ENCODE data around the gene ATG12. TPM values are rescaled to one million over a fixed set of nuclear protein-coding genes. Genes with fewer than 3 reads are reported as not detected.

The ATG12 gene
- total and polyA plus RNA-seq, 9 donors = 29.4 to 49.4 (median 33.8) TPM

- TF ChIP-seq, protein P1, sequence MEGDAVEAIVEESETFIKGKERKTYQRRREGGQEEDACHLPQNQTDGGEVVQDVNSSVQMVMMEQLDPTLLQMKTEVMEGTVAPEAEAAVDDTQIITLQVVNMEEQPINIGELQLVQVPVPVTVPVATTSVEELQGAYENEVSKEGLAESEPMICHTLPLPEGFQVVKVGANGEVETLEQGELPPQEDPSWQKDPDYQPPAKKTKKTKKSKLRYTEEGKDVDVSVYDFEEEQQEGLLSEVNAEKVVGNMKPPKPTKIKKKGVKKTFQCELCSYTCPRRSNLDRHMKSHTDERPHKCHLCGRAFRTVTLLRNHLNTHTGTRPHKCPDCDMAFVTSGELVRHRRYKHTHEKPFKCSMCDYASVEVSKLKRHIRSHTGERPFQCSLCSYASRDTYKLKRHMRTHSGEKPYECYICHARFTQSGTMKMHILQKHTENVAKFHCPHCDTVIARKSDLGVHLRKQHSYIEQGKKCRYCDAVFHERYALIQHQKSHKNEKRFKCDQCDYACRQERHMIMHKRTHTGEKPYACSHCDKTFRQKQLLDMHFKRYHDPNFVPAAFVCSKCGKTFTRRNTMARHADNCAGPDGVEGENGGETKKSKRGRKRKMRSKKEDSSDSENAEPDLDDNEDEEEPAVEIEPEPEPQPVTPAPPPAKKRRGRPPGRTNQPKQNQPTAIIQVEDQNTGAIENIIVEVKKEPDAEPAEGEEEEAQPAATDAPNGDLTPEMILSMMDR (IDR thresholded peaks at IDR 0.05) = peak in 1 of 3 donors; percentile 8
- TF ChIP-seq EP300 (IDR thresholded peaks at IDR 0.05) = no peak
- TF ChIP-seq POLR2A (IDR thresholded peaks at IDR 0.05) = no peak
- 1 to 3% (median 2%) methylated on average over 40 to 48 of the region's 48 CpGs for WGBS, 3 donors
- H3K4me1 ChIP-seq (ENCODE audit: insufficient read depth) = peaks cover 4% of the 10 kb centered on the region
- H3K27ac ChIP-seq = peak overlapping the region in 1 of 2 donors; percentile 84
- intact Hi-C loops (cut with DNase I) = no loop called here
- H3K27me3 ChIP-seq = no peaks in the 10 kb centered on the region
- H3K9me3 ChIP-seq = no peaks in the 10 kb centered on the region
- H3K4me3 ChIP-seq = peak overlapping the region; percentile 59
- H3K36me3 ChIP-seq = no peaks in the 10 kb centered on the region
- DNase-seq = peak in 3 of 5 donors; percentile 8 to 54 (median 35)
Measured at GRCh38 chr5:115815693-115816225, 25.6 kb downstream of the ATG12 start.

DNA sequence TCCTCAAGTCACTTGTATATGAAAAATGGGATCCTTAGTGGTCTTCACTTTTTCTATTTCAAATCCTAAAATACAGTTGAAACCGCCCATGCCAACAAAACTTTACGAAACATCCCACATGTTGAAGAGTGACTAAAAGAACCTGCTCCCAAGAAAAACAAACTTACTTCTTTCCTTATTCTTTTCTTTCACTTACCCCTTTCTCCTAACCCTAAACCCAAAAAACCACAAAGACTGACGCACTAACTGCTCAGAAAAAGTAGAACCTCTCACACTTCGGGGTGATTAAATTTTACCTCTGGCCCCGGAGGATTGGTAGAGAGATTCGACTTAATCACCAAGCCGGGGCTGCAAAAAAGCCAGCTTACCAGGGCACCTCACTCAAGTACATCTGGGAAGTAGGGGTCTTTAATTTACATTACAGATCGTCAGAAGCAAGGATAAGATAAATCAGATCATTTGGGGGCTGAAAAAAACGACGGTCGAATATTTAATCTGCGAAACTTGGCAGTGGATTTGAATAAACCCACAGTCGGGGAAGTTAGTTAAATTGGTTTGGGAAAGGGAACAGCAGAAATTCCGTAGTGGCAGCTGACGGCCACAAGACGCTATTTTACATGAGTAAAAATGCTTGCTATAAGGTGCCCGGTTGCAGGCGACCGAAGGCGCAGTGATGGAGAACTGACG lies 26.2 kb downstream of the ATG12 start:
- Histone ChIP-seq H3K9me3 (no peaks in the 10 kb centered on the region), H3K4me1 (ENCODE audit: insufficient read depth) (peaks cover 4% of the 10 kb centered on the region), H3K27me3 (no peaks in the 10 kb centered on the region), H3K36me3 (no peaks in the 10 kb centered on the region), H3K27ac (no peak overlapping the region), H3K4me3 (peak overlapping the region; percentile 59)
- intact Hi-C loops (cut with DNase I) = no loop called here
- TF ChIP-seq, protein P1 (IDR thresholded peaks at IDR 0.05) = no peak
- TF ChIP-seq POLR2A (IDR thresholded peaks at IDR 0.05) (no peak), EP300 (IDR thresholded peaks at IDR 0.05) (no peak)
- WGBS, 3 donors = 45 to 52% (median 46%) methylated on average over 21 of the region's 21 CpGs
- no peak for DNase-seq

GRCh38 chr5:115813719-115814118 lies 27.6 kb downstream of the ATG12 start:
- WGBS, 3 donors = 94 to 95% (median 95%) methylated on average over 5 of the region's 5 CpGs

GRCh38 chr5:115812372-115812771 lies 29.0 kb downstream of the ATG12 start:
- no peak for DNase-seq
- no peak for TF ChIP-seq POLR2A (IDR thresholded peaks at IDR 0.05)
- TF ChIP-seq EP300 (IDR thresholded peaks at IDR 0.05) = no peak
- TF ChIP-seq, protein P1 (IDR thresholded peaks at IDR 0.05) = no peak
- H3K36me3 ChIP-seq = no peaks in the 10 kb centered on the region
- no peaks in the 10 kb centered on the region for H3K27me3 ChIP-seq
- no peak overlapping the region for H3K27ac ChIP-seq
- 88 to 95% (median 94%) methylated on average over 1 of the region's 1 CpG for WGBS, 3 donors
- peaks cover 4% of the 10 kb centered on the region for H3K4me1 ChIP-seq (ENCODE audit: insufficient read depth)
- H3K4me3 ChIP-seq = no peak overlapping the region
- H3K9me3 ChIP-seq = no peaks in the 10 kb centered on the region
- intact Hi-C loops (cut with DNase I) = no loop called here

More at GRCh38 chr5:115813719-115814118, 27.6 kb downstream of the ATG12 start:
- peaks cover 4% of the 10 kb centered on the region for H3K4me1 ChIP-seq (ENCODE audit: insufficient read depth)
- no peak overlapping the region for H3K4me3 ChIP-seq
- no peak overlapping the region for H3K27ac ChIP-seq
- no peaks in the 10 kb centered on the region for H3K36me3 ChIP-seq
- H3K9me3 ChIP-seq = no peaks in the 10 kb centered on the region
- DNase-seq = no peak
- intact Hi-C loops (cut with DNase I) = no loop called here
- no peaks in the 10 kb centered on the region for H3K27me3 ChIP-seq
- TF ChIP-seq, protein P1 (IDR thresholded peaks at IDR 0.05) = no peak
- TF ChIP-seq POLR2A (IDR thresholded peaks at IDR 0.05) (no peak), EP300 (IDR thresholded peaks at IDR 0.05) (no peak)
